Natural killer cell (primary cell): ENCODE measurements around the gene ROBO2. TPM values are rescaled to one million over a fixed set of nuclear protein-coding genes. Genes with fewer than 3 reads are reported as not detected.

Source experiments
- ATAC-seq, 3 donors: fragments of 150-1000 bp in 2 of 3; fragments of 200-7000 bp in 1 of 3; cut with Tn5 transposase; 1 replicate in 1 of 3; 2 replicates in 2 of 3; pipeline ENCODE4 v1.10.0; 2021; ENCODE audit warnings: mild to moderate bottlenecking in 2 of 3, moderate library complexity in 2 of 3
- DNase-seq, 2 donors: peaks; one replicate each; pipeline versions ENCODE4 v3.0.0 to v3.0.0-alpha.2; 2013 to 2021; ENCODE audit warnings: mixed read lengths in 1 of 2
- H3K27ac ChIP-seq: one replicate; pipeline ENCODE4 v1.5.1; 2013; ENCODE audit warnings: mild to moderate bottlenecking, low read length
- H3K27me3 ChIP-seq: one replicate; pipeline ENCODE4 v1.6.1; 2013; ENCODE audit warnings: low read length; ENCODE audit not compliant: control insufficient read depth, insufficient read depth
- H3K36me3 ChIP-seq: one replicate; pipeline ENCODE4 v1.6.1; 2013; ENCODE audit warnings: low read length; ENCODE audit not compliant: control insufficient read depth, insufficient read depth
- H3K4me1 ChIP-seq: one replicate; pipeline ENCODE4 v1.6.1; 2013; ENCODE audit warnings: low read length; ENCODE audit not compliant: control insufficient read depth, insufficient read depth
- H3K4me3 ChIP-seq: one replicate; pipeline ENCODE4 v1.5.1; 2013; ENCODE audit warnings: low read length
- H3K9me3 ChIP-seq: one replicate; pipeline ENCODE4 v1.6.1; 2013; ENCODE audit warnings: low read length; ENCODE audit not compliant: control insufficient read depth, insufficient read depth
- H3K27ac Mint-ChIP-seq, 2 donors: one replicate each; pipeline ENCODE4 v1.8.0; 2022; ENCODE audit warnings: mild to moderate bottlenecking in 2 of 2, mixed read lengths in 2 of 2, moderate library complexity in 1 of 2
- H3K27me3 Mint-ChIP-seq, 2 donors: one replicate each; pipeline ENCODE4 v1.8.0; 2022; ENCODE audit warnings: low read depth in 2 of 2, mixed read lengths in 2 of 2
- H3K36me3 Mint-ChIP-seq: one replicate; pipeline ENCODE4 v1.8.0; 2022; ENCODE audit warnings: mixed read lengths
- H3K4me1 Mint-ChIP-seq, 2 donors: one replicate each; pipeline ENCODE4 v1.8.0; 2022; ENCODE audit warnings: mixed read lengths in 2 of 2
- H3K4me3 Mint-ChIP-seq: one replicate; pipeline ENCODE4 v1.8.0; 2022; ENCODE audit warnings: mild to moderate bottlenecking, moderate library complexity, mixed read lengths
- H3K9me3 Mint-ChIP-seq, 2 donors: one replicate each; pipeline ENCODE4 v1.8.0; 2022; ENCODE audit warnings: mixed read lengths in 2 of 2
- CTCF ChIP-seq: fragments of 200-600 bp; IDR thresholded peaks from one replicate; pipeline ENCODE4 v1.8.0; 2022; ENCODE audit warnings: antibody characterized with exemption
- WGBS: methylation state at CpG from one replicate; pipeline ENCODE4 v1.1.7; 2013; ENCODE audit warnings: missing lambda C conversion rate; ENCODE audit not compliant: insufficient coverage; 5-methylcytosine and 5-hydroxymethylcytosine counted together
- intact Hi-C: fragments of 100-400 bp; cut with micrococcal nuclease; formaldehyde crosslinking; loops from one replicate; pipeline ENCODE4 v1.14.2; 2022
- total RNA-seq, 4 donors: library from RNA; stranded (reverse); fragments of 120-200 nt in 1 of 4; gene quantifications; one replicate each; pipeline versions ENCODE4 v1.2.3 to v1.2.4, GENCODE V29; 2013 to 2022

Gene ROBO2
- total RNA-seq, 3 donors from 2014 or later (not counting 1 experiment from before 2014, with no cell fraction given): not detected

- Mint-ChIP-seq H3K36me3 (no peaks in the 10 kb centered on the region), H3K4me1 (no peaks in the 10 kb centered on the region), H3K4me3 (no peak overlapping the region), H3K27ac (no peak overlapping the region), H3K27me3 (no peaks in the 10 kb centered on the region), H3K9me3 (peaks cover 11 to 12% of the 10 kb centered on the region in 2 donors)
- Histone ChIP-seq H3K36me3 (no peaks in the 10 kb centered on the region), H3K4me3 (no peak overlapping the region), H3K9me3 (no peaks in the 10 kb centered on the region), H3K27ac (no peak overlapping the region), H3K27me3 (no peaks in the 10 kb centered on the region), H3K4me1 (no peaks in the 10 kb centered on the region)
- ATAC-seq (no peak), DNase-seq (no peak)
- intact Hi-C loops: no loop called here
- no peak for TF ChIP-seq CTCF
- no CpG with 5 or more reads among the region's 3 CpGs for WGBS
Measured at GRCh38 chr3:77125966-77126365, 86.1 kb downstream of the ROBO2 start.

GRCh38 chr3:77134769-77135168 lies 94.9 kb downstream of the ROBO2 start:
- Mint-ChIP-seq H3K9me3 (peaks cover 3 to 7% of the 10 kb centered on the region in 2 donors), H3K4me1 (no peaks in the 10 kb centered on the region), H3K4me3 (no peak overlapping the region), H3K27me3 (no peaks in the 10 kb centered on the region), H3K36me3 (peaks cover 8% of the 10 kb centered on the region), H3K27ac (no peak overlapping the region)
- H3K27ac ChIP-seq: no peak overlapping the region
- intact Hi-C loops: no loop called here
- no peaks in the 10 kb centered on the region for H3K27me3 ChIP-seq
- H3K4me1 ChIP-seq: no peaks in the 10 kb centered on the region
- no peak overlapping the region for H3K4me3 ChIP-seq
- ATAC-seq (no peak), DNase-seq (no peak)
- no peak for TF ChIP-seq CTCF
- H3K9me3 ChIP-seq: peaks cover 3% of the 10 kb centered on the region
- WGBS: 91% methylated on average over 11 of the region's 12 CpGs
- H3K36me3 ChIP-seq: no peaks in the 10 kb centered on the region

- Mint-ChIP-seq H3K4me1 (no peaks in the 10 kb centered on the region), H3K36me3 (peaks cover 5% of the 10 kb centered on the region), H3K9me3 (peaks cover 2 to 4% of the 10 kb centered on the region in 2 donors), H3K4me3 (no peak overlapping the region), H3K27ac (no peak overlapping the region), H3K27me3 (no peaks in the 10 kb centered on the region)
- H3K27me3 ChIP-seq: no peaks in the 10 kb centered on the region
- no peaks in the 10 kb centered on the region for H3K4me1 ChIP-seq
- no peak overlapping the region for H3K4me3 ChIP-seq
- ATAC-seq (no peak), DNase-seq (no peak)
- TF ChIP-seq CTCF: no peak
- intact Hi-C loops: no loop called here
- peaks cover 3% of the 10 kb centered on the region for H3K9me3 ChIP-seq
- no peaks in the 10 kb centered on the region for H3K36me3 ChIP-seq
- H3K27ac ChIP-seq: no peak overlapping the region
- 83% methylated on average over 5 of the region's 5 CpGs for WGBS
Measured at GRCh38 chr3:77137559-77137958, 97.7 kb downstream of the ROBO2 start.

GRCh38 chr3:77139624-77140023 lies 99.7 kb downstream of the ROBO2 start:
- no peak overlapping the region for H3K4me3 ChIP-seq
- H3K9me3 ChIP-seq: peaks cover 5% of the 10 kb centered on the region
- intact Hi-C loops: no loop called here
- no peak overlapping the region for H3K4me3 Mint-ChIP-seq
- H3K36me3 Mint-ChIP-seq: peaks cover 7% of the 10 kb centered on the region
- no peak overlapping the region for H3K27ac Mint-ChIP-seq
- H3K27ac ChIP-seq: no peak overlapping the region
- TF ChIP-seq CTCF: no peak
- H3K27me3 ChIP-seq: no peaks in the 10 kb centered on the region
- peaks cover 7 to 10% of the 10 kb centered on the region in 2 donors for H3K9me3 Mint-ChIP-seq
- H3K36me3 ChIP-seq: no peaks in the 10 kb centered on the region
- H3K4me1 ChIP-seq: no peaks in the 10 kb centered on the region
- WGBS: 70% methylated on average over 3 of the region's 3 CpGs
- no peaks in the 10 kb centered on the region for H3K4me1 Mint-ChIP-seq
- ATAC-seq: no peak
- DNase-seq: no peak
- no peaks in the 10 kb centered on the region for H3K27me3 Mint-ChIP-seq
